GM12878 (cell line): ENCODE results near the gene SNPH. TPM values are rescaled to one million over a fixed set of nuclear protein-coding genes. Genes with fewer than 3 reads are reported as not detected.

Source experiments
- ATAC-seq: fragments of 200-7000 bp; cut with Tn5 transposase; 3 replicates; pipeline ENCODE4 v1.9.1; 2020; ENCODE audit warnings: mild to moderate bottlenecking, moderate library complexity
- BruUV-seq: library from RNA; stranded (reverse); fragments of 400-500 nt; replicated peaks from 2 replicates; lab custom pipeline; 2021; lab: Mats Ljungman, UMichigan
- CTCF ChIA-PET: fragments of 300-600 bp; sonication (Branson Sonifier 250); formaldehyde crosslinking; extraction: SDS; loops from one replicate; lab custom pipeline; 2021; ENCODE audit warnings: inconsistent platforms; lab: Yijun Ruan, JAX
- POLR2A ChIA-PET: fragments of 350-600 bp; formaldehyde crosslinking; extraction: SDS; loops from one replicate; lab custom pipeline; 2021; ENCODE audit warnings: inconsistent platforms; lab: Charles Lee
- RAD21 ChIA-PET: fragments of 300-600 bp; sonication (Branson Sonifier 250); formaldehyde crosslinking; loops from one replicate; lab custom pipeline; 2023; ENCODE audit warnings: antibody characterized with exemption; ENCODE audit not compliant: unreplicated experiment; lab: Charles Lee
- SMC1A ChIA-PET: fragments of 300-600 bp; sonication (Branson Sonifier 250); formaldehyde crosslinking; loops from one replicate; lab custom pipeline; 2023; ENCODE audit not compliant: unreplicated experiment, uncharacterized antibody; lab: Charles Lee
- DNase-seq: peaks from one replicate; pipeline ENCODE4 v3.0.0-alpha.2; 2011; ENCODE audit warnings: low read depth, low spot score
- FAIRE-seq: peaks from 3 replicates; lab custom pipeline; 2011; peaks lifted over from hg19 to GRCh38; lab: Jason Lieb, UNC
- H2AFZ ChIP-seq: 2 replicates; pipeline ENCODE4 v1.6.0; 2011; ENCODE audit warnings: low read depth, low read length, control low read depth; ENCODE audit not compliant: control insufficient read depth
- H3K27ac ChIP-seq: 2 replicates; pipeline ENCODE4 v1.5.1; 2011; ENCODE audit warnings: control low read depth; ENCODE audit not compliant: control insufficient read depth, insufficient read depth
- H3K27me3 ChIP-seq, 2 experiments: replicated peaks in 1 of 2; 2 replicates each; pipeline versions ENCODE4 v1.6.0 to v1.6.1; 2011; ENCODE audit warnings: low read length in 1 of 2; ENCODE audit not compliant: control insufficient read depth in 2 of 2, insufficient read depth in 2 of 2
- H3K36me3 ChIP-seq, 2 experiments: 2 replicates each; pipeline ENCODE4 v1.5.1; 2011; ENCODE audit warnings: low read length in 1 of 2; ENCODE audit not compliant: control insufficient read depth in 2 of 2, insufficient read depth in 2 of 2
- H3K4me1 ChIP-seq: 2 replicates; pipeline ENCODE4 v1.6.1; 2011; ENCODE audit warnings: mild to moderate bottlenecking, low read length, moderate library complexity, mixed read lengths; ENCODE audit not compliant: control insufficient read depth, insufficient read depth
- H3K4me2 ChIP-seq: 2 replicates; pipeline ENCODE4 v1.6.0; 2011; ENCODE audit warnings: control low read depth; ENCODE audit not compliant: control insufficient read depth, insufficient read depth
- H3K4me3 ChIP-seq: fragments of 200-600 bp; sonication (generic); 2 replicates; pipeline ENCODE4 v1.5.1; 2016
- H3K79me2 ChIP-seq: 2 replicates; pipeline ENCODE4 v1.6.0; 2011; ENCODE audit warnings: low read length; ENCODE audit not compliant: control insufficient read depth, insufficient read depth
- H3K9ac ChIP-seq: 2 replicates; pipeline ENCODE4 v1.8.0; 2011; ENCODE audit warnings: low read length, control low read depth, mixed read lengths; ENCODE audit not compliant: control insufficient read depth, insufficient read depth
- H3K9me3 ChIP-seq: replicated peaks from 3 replicates; pipeline ENCODE4 v1.5.1; 2011; ENCODE audit warnings: mild to moderate bottlenecking, low read length; ENCODE audit not compliant: control insufficient read depth, insufficient read depth
- H4K20me1 ChIP-seq: 2 replicates; pipeline ENCODE4 v1.6.0; 2011; ENCODE audit not compliant: control insufficient read depth, insufficient read depth
- BRCA1 ChIP-seq: IDR thresholded peaks from 2 replicates; pipeline ENCODE4 v1.6.1; 2011; ENCODE audit warnings: low read depth, low read length, improper control_type of control experiment
- DPF2 ChIP-seq: fragments of 450-650 bp; IDR thresholded peaks from 2 replicates; pipeline ENCODE4 v1.6.1; 2017; ENCODE audit warnings: mild to moderate bottlenecking
- LARP7 ChIP-seq: fragments of 450-650 bp; IDR thresholded peaks from 2 replicates; pipeline ENCODE4 v1.6.1; 2017; ENCODE audit warnings: mild to moderate bottlenecking
- NKRF ChIP-seq: fragments of 450-650 bp; conservative IDR thresholded peaks from 2 replicates; pipeline ENCODE4 v1.6.1; 2017; ENCODE audit warnings: mild to moderate bottlenecking, moderate library complexity
- TARDBP ChIP-seq: IDR thresholded peaks from 2 replicates; pipeline ENCODE4 v1.6.1; 2016; ENCODE audit warnings: borderline replicate concordance
- WGBS: methylation state at CpG from one replicate; pipeline ENCODE4 v1.1.6; 2016; ENCODE audit warnings: low lambda C conversion rate; ENCODE audit not compliant: insufficient replicate concordance, insufficient coverage; ENCODE audit errors: missing lambda C conversion rate; 5-methylcytosine and 5-hydroxymethylcytosine counted together
- in situ Hi-C: fragments of 300-500 bp; cut with MboI; formaldehyde crosslinking; loops from 9 replicates; pipeline ENCODE4 v1.14.3; 2018; ENCODE audit warnings: mixed read lengths
- intact Hi-C: fragments of 100-400 bp; cut with micrococcal nuclease; formaldehyde crosslinking; loops from one replicate; pipeline ENCODE4 v1.14.2; 2022; ENCODE audit not compliant: unreplicated experiment
- polyA plus RNA-seq, 11 experiments: library from polyadenylated mRNA; depleted of rRNA in 4 of 11; unstranded in 6 of 11; stranded (reverse) in 5 of 11; fragments of >200 nt; fragmentation: Nextera tagmentation in 4 of 11; fragmentation: Illumina TruSeq in 1 of 11; extraction: Ambion mirVana in 4 of 11; extraction: Trizol in 1 of 11; gene quantifications; 1 replicate in 1 of 11; 2 replicates in 10 of 11; pipeline versions ENCODE4 v1.2.1 to v1.2.3, GENCODE V29; 2011 to 2016; ENCODE audit warnings: inconsistent platforms in 2 of 11, missing spikeins in 2 of 11, low read depth in 1 of 11
- total RNA-seq, 4 experiments: library from RNA; depleted of rRNA in 3 of 4; stranded (reverse); fragments of >200 nt in 3 of 4; fragmentation: Illumina TruSeq in 1 of 4; extraction: Trizol in 1 of 4; gene quantifications; 2 replicates each; pipeline versions ENCODE4 v1.2.1 to v1.2.3, GENCODE V29; 2013 to 2021
- TF ChIP-seq, protein P1 (sequence below): fragments of 450-650 bp; formaldehyde crosslinking; IDR thresholded peaks from 2 replicates; pipeline ENCODE4 v1.4.0; 2020; ENCODE audit warnings: mild to moderate bottlenecking, moderate library complexity

The SNPH gene
- total and polyA plus RNA-seq, 10 of the 15 experiments (the other 5 are each of a cell fraction or from before 2014, with no cell fraction given), result 0.02 to 0.45 (median 0.34) TPM; not detected in 2

DNA sequence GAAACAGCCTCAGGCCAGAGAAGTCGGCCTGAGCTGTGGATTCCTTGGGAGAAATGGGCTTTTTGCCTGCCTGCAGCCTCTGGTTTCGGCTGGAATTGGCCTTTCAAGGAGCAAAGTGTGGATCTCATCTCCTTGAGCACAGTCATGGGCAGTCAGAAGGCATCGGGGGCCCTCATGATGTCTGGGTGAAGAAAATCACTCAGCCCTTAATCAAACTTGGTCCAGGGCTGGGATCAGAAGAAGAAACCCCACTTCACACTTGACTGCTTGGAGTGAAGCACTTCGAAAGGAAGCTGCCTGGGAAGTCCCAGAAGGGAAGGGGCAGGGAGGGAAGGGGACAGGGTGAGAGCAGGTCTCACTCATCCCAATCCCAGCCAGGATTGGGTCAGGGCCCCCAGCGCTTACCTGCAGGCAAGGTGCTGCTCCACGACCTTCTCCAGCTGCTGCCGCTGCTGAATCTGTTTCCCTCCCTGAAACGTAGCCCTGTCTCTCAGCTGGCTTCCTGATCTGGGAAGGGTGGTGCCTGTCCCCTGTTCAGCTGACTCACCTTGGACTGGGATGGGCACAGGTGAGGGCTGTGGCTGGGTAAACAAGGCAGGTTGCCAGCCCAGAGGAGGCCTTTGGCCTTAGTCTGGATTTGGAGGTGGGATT lies 62.7 kb downstream of the SNPH start, which contains the start of gene SDCBP2:
SDCBP2 (minus strand) TSS at position 460 of the 651 bp plus-strand sequence. CDS start 8,723 bp downstream, outside the sequence.
- no peak for DNase-seq
- BruUV-seq, result no TSS peak
- POLR2A ChIA-PET, result interaction anchor here (0.8 to 7.0 kb wide), 2 partner anchors 46 to 62 kb away, joined by 3 to 76 read pairs; partner anchors contain the start of gene FKBP1A

More for the DNA sequence above, 62.7 kb downstream of the SNPH start, which contains the start of gene SDCBP2:
- Histone ChIP-seq H3K36me3 (no peaks in the 10 kb centered on the region), H3K4me3 (peak within 1 kb of the TSS; percentile 90; the same call in 1 of the 2 replicates), H3K4me1 (peaks cover 34% of the 10 kb centered on the region), H3K27me3 (no peaks in the 10 kb centered on the region), H3K9ac (peak within 1 kb of the TSS; percentile 48), H3K79me2 (peaks cover 52% of the 10 kb centered on the region), H3K4me2 (peak within 1 kb of the TSS; percentile 80), H2AFZ (no peak within 1 kb of the TSS), H3K27ac (peak within 1 kb of the TSS; percentile 54), H3K9me3 (no peaks in the 10 kb centered on the region), H4K20me1 (no peaks in the 10 kb centered on the region; the same call in 1 of the 2 replicates)
- ChIA-PET CTCF (interaction anchor here (0.7 to 7.6 kb wide), 11 partner anchors 14 to 175 kb away, joined by 3 to 55 read pairs (median 5); partner anchors contain the start of genes FKBP1A and NSFL1C), RAD21 (interaction anchor here (0.9 to 4.6 kb wide), 6 partner anchors 48 to 175 kb away, joined by 3 to 37 read pairs (median 6); no protein-coding TSS in a partner anchor), SMC1A (interaction anchor here (0.7 to 5.0 kb wide), 12 partner anchors 14 to 137 kb away, joined by 3 to 52 read pairs (median 6); partner anchors contain the start of gene FKBP1A)
- TF ChIP-seq DPF2 (no peak), BRCA1 (no peak), LARP7 (no peak), NKRF (no peak), TARDBP (no peak)
- TF ChIP-seq, protein P1, sequence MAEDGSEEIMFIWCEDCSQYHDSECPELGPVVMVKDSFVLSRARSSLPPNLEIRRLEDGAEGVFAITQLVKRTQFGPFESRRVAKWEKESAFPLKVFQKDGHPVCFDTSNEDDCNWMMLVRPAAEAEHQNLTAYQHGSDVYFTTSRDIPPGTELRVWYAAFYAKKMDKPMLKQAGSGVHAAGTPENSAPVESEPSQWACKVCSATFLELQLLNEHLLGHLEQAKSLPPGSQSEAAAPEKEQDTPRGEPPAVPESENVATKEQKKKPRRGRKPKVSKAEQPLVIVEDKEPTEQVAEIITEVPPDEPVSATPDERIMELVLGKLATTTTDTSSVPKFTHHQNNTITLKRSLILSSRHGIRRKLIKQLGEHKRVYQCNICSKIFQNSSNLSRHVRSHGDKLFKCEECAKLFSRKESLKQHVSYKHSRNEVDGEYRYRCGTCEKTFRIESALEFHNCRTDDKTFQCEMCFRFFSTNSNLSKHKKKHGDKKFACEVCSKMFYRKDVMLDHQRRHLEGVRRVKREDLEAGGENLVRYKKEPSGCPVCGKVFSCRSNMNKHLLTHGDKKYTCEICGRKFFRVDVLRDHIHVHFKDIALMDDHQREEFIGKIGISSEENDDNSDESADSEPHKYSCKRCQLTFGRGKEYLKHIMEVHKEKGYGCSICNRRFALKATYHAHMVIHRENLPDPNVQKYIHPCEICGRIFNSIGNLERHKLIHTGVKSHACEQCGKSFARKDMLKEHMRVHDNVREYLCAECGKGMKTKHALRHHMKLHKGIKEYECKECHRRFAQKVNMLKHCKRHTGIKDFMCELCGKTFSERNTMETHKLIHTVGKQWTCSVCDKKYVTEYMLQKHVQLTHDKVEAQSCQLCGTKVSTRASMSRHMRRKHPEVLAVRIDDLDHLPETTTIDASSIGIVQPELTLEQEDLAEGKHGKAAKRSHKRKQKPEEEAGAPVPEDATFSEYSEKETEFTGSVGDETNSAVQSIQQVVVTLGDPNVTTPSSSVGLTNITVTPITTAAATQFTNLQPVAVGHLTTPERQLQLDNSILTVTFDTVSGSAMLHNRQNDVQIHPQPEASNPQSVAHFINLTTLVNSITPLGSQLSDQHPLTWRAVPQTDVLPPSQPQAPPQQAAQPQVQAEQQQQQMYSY (CRISPR knock-in tag), result no peak
- intact Hi-C loops, result no loop called here
- 74% methylated on average over 6 of the region's 8 CpGs for WGBS
- in situ Hi-C loops, result no loop called here
- no peak for FAIRE-seq
- no peak for ATAC-seq
